NCI-H345 (cell line): Measurements from ENCODE around the gene KCNQ1.
"Not testable (repeated sequence)": the region's sequence is repeated elsewhere in the genome, so short reads cannot be mapped to it uniquely, and the experiment has no call there.

Source experiments
- DNase-seq: peaks from one replicate; lab custom pipeline; 2025; lab: John Stamatoyannopoulos, UW

KCNQ1 gene

DNA sequence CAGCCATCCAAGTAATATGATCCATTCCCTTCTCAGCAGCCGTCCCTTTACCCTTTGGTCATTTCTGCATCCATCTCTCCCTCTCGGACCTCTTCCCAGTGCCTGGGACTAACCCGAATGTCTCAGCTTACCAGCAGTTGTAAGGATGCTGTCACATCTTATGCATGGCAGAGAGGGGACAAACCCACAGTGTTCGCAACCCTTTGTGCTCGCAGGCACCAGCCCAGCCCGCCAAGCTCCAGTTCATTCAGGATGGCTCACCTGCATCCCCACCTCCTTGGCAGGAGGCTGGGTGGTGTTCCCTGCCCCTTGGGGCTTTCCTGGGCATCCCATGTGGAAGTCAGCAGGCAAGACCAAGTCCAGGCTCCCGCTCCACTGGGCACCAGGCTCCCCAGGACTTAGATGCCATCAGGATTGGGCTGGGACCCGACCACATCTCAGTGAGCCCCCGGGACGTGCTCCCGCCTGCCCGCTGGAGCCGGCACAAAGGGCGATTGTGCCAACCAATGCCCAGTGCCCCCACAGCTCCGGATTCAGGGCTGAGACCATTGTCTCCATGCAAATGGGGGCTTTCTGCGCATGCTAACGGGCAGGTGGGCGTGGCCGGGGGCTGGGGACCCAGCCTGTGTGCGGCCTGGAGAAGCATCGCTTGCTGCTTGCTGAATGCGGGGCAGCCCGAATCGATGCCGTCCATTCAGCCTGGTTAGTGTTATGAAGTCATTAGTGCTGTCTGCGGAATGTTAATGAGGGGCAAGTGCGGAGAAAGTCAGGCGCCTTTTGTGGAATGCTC, 146.4 kb downstream of the KCNQ1 start:
- DNase-seq: no peak

DNA sequence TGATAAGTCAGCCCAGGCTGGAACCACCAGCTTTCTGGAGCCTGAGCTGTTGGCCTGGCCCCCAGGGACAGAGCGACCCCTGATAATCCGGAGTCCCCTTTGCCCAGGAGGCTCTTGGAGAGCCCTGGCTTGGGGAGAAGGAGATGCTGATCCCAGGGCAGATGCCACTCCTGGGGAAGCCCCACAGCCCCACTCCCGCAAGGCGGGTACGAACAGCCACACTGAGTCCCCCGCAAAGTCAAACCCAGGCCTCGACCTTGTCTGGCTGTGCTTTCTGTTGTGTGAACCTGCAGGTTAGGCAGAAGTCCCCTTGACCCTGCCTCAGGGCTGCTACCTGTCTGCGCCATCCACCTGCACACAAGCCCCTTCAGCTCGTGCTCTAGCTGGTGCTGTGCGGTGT, 147.0 kb downstream of the KCNQ1 start:
- no peak for DNase-seq

DNA sequence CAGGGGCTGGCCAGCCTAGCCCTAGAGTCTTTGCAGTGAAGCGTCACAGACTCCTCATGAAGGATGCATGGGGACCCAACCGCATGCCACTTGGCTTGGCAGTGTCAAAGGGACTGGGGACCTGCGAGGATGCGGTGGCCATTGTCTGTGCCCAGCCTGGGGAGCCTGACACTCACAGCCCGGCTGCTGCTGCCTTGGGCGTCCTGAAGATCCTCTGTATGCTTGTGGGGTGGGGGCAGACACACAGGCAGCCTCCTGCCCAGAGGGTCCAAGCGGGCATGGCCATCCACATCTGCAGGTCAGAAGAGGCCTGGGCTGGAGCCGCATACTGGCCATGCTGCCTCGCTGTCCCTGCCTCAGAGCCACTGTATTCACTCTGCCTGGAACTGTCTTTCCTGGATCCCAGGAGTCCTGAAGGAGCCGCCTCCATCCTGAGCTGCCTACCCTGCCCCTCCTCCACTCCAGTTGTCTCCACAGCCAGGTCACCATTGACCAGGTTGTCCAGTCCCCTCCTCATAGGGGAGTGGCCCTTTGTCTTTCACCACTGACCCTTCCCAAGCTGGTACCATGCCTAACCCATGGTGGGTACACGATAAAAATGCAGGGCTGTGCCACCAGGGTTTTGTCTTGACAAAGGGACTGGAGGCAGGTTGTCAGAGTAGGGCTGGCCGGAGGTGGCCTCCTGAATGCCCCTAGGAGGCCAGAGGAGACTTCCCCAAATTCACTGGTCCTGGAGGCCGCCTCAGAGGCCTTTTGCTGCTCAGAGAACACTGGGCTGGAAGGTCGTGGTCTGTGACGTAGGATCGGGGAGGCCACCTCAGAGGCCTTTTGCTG, 148.0 kb downstream of the KCNQ1 start:
- no peak for DNase-seq

DNA sequence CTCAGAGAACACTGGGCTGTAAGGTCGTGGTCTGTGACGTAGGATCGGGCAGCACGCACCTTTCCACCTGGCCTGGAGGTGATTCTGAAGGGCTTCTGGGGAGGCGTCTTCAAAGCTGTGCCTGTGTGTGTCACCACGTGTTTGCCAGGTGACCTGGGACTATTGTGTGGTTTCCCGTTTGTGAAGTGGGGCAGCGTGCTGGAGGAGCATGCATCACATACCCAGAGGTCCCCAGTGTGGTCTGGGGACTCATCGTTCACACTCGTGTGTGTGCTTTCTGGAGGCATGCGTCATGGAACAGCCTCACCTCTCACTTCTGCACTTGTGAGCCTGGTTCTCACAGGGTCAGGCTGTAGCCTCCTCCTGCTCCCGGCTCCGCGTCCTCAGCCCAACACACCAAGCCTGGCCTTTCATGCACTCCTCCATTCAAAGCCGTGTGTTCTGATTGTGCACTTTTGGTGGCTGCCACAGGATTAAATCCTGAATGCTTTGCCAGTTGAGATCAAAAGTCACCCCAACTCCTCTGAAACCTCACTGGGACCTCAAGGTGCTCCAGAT, 148.7 kb downstream of the KCNQ1 start:
- no peak for DNase-seq

DNA sequence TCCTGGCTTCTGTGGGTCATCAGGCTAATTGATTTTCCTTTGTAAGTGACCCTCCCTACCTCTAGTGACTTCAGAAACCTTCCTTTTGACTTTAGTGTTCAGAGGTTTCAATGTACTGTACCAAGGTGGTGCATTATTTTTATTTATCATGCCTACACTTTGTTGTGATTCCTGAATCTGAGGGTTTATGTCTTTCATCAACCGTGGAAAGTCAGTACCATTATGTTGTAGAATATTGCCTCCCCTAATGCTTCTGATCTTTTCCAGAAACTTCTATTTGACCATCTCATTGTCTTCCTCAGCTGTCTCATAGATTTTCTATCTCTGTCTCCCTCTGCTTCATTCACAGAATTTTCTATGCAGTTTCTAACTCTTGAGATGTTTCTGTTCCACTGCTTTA, 149.5 kb downstream of the KCNQ1 start:
- no peak for DNase-seq

DNA sequence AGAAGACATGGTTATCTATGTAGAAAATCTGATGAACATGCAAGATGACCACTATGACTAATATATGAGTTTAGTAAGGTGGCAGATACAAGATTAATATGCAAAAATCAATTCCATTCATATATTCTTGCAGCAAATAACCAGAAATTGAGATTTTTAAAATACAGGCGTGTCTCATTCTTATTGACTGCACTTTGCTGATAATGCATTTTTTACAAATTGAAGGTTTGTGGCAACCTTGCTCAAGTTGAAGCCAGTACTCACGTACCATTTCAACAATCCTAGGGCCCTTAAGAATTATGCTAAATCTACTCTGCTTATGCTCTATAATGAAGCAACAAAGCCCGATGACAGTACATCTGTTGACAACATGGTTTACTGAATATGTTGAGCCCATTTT, 150.4 kb downstream of the KCNQ1 start:
- no peak for DNase-seq

DNA sequence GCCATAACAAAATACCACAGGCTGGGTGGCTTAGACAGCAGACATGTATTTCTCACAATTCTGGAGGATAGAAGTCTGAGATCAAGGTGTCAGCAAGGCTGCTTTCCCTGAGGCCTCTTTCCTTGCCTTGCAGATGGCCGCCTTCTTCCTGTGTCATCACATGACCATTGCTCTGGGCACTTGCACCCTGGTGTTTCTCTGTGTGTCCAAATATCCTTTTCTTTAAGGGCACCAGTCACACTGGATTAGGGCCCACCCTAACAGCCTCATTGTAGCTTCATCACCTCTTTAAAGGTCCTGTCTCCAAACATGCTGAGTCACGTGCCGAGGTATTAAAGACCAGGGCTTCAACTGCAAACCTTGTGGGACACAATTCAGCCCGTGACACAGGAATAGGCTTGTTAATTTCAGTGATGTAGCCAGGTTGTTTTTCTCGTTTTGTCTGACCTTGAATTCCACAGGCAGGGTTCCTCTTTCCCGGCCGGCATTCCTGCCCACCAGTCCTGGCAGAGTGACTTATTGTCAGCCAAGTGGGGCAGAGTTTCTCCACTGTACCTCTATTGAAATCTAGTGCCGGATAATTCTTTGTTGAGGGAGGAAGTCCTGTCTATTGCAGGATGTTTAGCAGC, 154.9 kb downstream of the KCNQ1 start:
- no peak for DNase-seq

DNA sequence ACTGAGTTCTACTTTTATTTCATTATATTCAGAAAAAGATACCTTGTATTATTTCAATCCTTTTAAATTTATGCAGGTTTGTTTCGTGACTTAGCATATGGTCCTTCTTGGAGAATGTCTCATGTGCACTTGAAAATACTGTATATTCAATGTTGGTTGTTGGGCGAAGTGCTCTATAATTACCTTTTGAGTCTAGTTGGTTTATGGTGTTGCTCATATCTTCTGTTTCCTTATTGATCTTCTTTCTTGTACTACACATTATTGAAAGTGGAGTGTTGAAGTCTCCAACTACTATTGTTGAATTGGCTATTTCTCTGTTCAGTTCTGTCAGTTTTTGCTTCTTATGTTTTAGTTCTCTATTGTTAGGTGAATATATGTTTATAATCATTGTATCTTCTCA, 164.5 kb downstream of the KCNQ1 start:
- DNase-seq: no peak

DNA sequence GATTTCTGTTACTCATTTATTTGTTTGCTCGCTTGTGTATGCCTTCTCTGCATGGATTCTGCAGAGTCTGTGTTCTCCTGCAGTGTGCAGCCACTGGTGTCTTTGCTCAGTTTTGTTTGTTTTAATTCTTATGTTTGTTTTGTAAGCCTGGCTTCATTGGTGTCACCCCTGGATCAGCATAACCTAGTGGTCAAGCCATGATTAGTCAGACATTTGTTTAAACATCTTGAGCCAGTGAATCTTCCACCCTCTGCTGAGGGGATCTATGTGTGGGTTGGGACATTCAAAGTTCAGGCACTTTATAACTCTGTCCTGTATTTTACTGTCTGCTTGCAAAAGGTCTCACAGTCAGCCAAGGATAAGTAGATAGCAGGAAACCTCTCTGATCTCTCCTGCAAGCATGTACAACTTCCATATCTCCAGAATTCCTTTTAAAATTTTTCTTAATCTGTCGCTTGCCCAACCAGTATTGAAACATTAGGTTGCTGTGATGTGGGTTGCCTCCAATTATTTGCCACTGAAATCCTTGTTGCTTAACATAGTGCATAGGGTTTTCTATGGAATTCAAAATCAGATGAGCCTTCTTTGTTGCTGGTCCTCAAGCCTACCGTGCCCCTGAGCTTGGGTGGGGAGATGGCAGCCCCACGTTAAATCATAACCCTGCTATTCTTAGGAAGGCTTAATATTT, 168.2 kb downstream of the KCNQ1 start:
- no peak for DNase-seq

DNA sequence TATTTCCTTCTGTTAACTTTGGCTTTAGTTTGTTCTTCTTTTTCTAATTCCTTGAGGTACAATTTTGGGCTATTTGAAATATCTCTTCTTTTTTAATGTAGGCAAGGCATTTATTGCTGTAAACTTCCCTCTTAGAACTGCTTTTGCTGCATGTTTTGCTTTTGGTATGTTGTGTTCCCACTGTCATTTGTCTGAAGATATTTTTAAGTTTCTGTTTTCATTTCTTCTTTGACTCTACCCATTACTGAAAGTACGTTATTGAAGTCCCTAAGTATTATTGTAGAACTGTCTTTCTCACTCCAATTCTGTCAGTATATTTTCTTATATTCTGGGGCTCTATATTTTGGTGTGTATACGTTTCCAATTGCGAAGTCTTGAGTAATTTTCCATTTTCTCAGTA, 177.1 kb downstream of the KCNQ1 start:
- DNase-seq: no peak

DNA sequence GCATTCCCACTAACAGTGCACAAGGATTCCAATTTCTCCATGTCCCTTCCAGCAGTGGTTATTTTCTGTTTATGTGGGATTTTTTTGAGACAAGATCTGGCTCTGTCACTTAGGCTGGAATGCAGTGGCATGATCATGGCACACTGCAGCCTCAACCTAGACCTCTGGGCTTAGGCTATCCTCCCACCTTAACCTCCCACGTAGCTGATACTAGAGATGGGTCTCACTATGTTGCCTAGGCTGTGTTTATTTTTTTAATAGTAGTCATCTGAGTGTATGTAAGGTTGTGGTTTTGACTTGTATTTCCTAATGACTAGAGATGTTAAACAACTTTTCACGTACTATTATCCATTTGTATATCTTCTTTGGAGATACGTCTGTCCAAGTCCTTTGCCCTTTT, 180.4 kb downstream of the KCNQ1 start:
- DNase-seq: no peak

DNA sequence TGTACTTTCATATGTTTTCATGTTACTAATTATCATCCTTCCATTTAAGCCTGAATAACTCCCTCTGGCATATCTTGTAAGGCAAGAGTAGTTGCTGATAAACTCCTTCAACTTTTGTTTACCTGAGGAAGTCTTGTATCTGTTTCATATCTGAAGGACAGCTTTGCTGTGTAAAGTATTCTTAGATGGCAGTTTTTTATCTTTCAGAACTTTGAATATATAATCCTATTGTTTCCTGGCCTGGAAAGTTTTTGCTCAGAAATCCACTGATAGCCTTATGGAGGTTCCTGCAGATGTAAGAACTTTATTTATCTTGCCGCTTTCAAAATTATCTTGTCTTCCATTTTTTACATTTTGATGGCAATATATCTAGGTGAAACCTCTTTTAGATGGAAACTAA, 185.9 kb downstream of the KCNQ1 start:
- DNase-seq: no peak

DNA sequence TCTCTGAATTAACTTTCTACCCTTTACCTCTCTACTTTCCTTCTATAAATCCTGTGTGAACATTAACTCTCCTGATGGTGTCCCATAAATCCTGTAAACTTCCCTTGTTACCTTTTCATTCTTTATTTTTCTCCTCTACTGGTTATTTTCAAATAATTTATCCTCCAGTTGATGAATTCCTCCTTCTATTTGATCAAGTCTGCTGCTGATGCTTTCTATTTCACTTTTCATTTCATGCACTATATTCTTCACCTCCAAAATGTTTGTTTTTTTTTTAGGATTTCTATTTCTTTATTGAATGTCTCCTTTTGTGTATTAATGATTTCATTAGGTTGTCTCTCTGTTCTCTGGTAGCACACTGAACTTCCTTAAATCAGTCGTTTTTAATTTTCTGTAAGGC, 186.4 kb downstream of the KCNQ1 start:
- DNase-seq: no peak

DNA sequence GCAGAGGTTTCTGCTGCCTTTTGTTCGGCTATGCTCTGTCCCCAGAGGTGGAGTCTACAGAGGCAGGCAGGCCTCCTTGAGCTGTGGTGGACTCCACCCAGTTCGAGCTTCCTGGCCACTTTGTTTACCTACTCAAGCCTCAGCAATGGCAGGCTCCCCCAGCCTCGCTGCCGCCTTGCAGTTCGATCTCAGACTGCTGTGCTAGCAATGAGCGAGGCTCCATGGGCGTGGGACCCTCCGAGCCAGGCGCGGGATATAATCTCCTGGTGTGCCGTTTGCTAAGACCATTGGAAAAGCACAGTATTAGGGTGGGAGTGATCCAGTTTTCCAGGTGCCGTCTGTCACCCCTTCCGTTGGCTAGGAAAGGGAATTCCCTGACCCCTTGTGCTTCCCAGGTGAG, 195.0 kb downstream of the KCNQ1 start:
- not testable (repeated sequence) for DNase-seq

DNA sequence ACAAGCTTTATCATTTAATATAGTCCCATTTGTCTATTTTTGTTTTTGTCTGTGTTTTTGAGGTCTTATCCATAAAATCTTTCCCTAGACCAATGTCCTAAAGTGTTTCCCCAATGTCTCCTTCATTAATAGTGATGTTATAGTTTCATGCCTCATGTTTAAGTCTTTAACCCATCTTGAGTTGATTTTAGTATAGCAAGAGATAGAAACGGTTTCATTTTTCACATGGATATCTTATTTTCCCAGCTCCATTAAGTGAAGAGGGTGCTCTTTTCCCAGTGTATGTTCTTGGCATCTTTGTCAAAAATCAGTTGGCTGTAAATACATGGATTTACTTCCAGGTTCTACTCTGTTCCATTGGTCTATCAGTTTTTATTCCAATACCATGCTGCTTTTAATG, 196.8 kb downstream of the KCNQ1 start:
- no peak for DNase-seq

DNA sequence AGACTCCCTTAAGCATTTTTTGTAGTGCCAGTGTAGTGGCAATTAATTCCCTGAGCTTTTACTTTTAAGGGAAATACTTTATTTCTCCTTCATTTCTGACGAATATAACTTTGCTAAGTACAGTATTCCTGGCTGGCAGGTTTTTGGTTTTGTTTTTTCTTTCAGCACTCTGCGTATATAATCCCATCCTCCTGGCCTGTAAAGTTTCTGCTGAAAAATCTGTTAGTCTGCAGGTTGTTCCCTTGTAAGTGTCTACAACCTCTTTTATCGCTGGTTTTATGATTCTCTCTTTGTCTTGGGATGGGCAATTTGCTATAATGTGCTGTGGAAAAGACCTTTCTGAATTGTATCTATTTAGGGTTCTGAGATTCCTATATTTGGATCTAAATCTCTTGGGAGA, 198.9 kb downstream of the KCNQ1 start:
- DNase-seq: no peak

DNA sequence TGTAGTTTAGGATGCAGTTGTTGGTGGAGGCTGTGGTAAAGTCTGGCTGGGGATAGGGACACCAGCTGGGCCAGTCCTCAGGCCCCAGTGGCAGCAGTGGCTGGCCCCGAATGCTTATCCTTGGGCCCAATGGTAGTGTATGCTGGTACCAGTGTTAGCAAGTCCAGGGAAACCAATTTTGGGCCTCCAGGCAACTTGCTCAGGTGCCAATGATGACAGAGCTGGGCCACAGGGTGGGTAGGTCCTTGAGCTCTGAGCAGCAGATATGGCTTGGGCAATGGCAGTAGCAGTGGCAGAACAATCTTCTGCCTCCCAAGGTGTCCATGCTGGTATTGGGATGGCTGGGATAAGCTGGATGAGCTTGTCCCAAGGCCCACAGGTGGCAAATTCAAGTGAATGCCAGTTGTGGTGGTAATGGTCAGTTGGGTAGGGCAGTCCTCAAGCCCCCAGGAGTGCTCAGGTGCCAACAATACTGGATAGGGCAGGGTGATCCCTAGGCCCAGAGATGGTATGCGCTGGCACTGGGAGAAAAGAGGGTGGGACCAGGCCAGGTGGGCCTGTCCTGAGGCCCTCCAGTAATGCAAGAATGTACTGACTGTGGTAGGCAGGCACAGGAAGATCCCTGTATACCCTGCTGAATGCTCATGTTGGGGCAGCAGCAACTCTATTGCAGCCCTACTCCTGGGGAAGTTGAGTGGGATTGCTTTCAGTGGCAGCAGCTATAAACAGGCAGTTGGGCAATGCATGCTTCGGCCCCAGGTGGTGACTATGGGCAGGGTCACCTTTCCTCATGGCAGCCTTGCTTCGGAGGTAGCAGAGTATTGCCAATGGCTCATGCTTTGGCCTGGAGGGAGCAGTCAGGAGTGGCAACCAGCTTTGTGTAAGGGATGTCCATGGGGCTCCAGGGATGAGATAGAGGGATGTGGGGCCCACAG, 200.3 kb downstream of the KCNQ1 start:
- no peak for DNase-seq

DNA sequence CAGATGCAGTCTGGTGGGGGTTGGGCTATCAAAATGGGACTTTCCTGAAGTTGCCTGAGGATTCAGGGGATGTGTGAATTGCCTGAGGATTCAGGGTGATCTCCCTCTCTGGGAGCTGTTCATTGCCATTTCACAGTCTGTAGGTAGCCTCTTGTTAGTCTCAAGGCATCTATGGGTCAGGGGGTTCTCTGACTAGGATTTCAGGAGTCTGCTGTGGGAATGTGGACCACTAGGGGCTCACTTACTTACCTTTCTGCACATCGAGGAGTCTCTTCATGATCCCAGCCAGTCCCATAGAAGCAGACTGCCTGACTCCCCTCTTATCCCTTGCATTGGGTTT, 200.9 kb downstream of the KCNQ1 start:
- DNase-seq: no peak

DNA sequence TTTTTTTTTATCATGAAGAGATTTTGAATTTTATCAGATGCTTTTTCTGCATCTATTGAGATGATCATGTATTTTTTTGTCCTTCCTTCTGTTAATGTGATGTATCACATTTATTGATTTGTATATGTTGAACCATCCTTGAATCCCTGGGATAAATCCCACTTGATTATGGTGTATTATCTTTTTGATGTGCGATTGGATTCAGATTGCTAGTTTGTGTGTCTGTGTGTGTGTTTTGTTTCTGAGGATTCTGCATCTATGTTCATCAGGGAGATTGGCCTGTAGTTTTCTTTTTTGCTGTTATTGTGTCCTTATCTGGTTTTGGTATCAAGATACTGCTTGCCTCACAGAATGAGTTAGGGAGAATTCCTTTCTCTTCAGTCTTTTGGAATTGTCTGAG, 202.4 kb downstream of the KCNQ1 start:
- no peak for DNase-seq

DNA sequence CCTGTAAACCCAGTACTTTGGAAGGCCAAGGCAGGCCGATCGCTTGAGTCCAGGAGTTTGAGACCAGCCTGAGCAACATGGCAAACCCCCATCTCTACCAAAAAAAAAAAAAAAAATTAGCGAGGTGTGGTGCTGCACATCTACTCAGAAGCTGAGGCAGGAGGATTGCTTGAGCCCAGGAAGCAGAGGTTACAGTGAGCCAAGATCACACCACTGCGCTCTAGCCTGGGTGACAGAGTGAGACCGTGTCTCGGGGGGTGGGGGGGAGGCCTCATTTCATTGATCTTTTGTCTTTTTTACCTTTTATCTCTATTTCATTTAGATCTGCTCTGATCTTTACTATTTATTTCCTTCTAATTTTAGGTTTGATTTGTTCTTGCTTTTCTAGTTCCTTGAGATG, 203.1 kb downstream of the KCNQ1 start:
- DNase-seq: no peak

DNA sequence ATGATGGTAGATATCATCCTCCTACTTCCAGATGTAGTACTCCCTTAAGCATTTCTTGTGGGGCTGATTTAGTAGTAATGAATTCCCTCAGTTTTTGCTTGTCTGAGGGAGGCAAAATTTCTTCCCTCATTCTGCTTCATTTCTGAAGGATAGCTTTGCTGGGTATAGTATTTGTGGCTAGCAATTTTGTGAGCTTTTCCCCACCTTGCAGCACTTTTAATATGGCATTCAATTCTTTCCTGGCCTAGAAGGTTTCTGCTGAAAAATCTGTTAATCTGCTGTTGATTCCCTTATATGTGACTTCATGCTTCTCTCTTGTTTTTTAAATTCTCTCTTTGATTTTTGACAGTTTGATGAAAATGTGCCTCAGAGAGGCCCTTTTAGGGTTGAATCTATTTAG, 204.6 kb downstream of the KCNQ1 start:
- no peak for DNase-seq
